ENCODE measurements around the gene LRRC28.

The LRRC28 gene

GRCh38 chr15:99433026-99433756 is 181.9 kb downstream of the LRRC28 start:
- in situ Hi-C loops (cut with HindIII; ENCODE audit: low sequenced_read_pairs): no loop called here

GRCh38 chr15:99433757-99434450 is 182.6 kb downstream of the LRRC28 start:
- in situ Hi-C loops (cut with HindIII; ENCODE audit: low sequenced_read_pairs): no loop called here

- in situ Hi-C loops (cut with HindIII; ENCODE audit: low sequenced_read_pairs): no loop called here
Measured at GRCh38 chr15:99434506-99435112, 183.3 kb downstream of the LRRC28 start.

- in situ Hi-C loops (cut with HindIII; ENCODE audit: low sequenced_read_pairs): no loop called here
Measured at GRCh38 chr15:99435113-99435695, 183.9 kb downstream of the LRRC28 start.

- in situ Hi-C loops (cut with HindIII; ENCODE audit: low sequenced_read_pairs): no loop called here
Measured at GRCh38 chr15:99435877-99436541, 184.7 kb downstream of the LRRC28 start.

GRCh38 chr15:99436542-99437314 is 185.4 kb downstream of the LRRC28 start:
- in situ Hi-C loops (cut with HindIII; ENCODE audit: low sequenced_read_pairs): no loop called here

GRCh38 chr15:99437315-99438223 is 186.3 kb downstream of the LRRC28 start:
- in situ Hi-C loops (cut with HindIII; ENCODE audit: low sequenced_read_pairs): no loop called here

GRCh38 chr15:99438224-99438585 is 186.9 kb downstream of the LRRC28 start:
- in situ Hi-C loops (cut with HindIII; ENCODE audit: low sequenced_read_pairs): no loop called here

- in situ Hi-C loops (cut with HindIII; ENCODE audit: low sequenced_read_pairs): no loop called here
Measured at GRCh38 chr15:99438691-99439523, 187.6 kb downstream of the LRRC28 start.

- in situ Hi-C loops (cut with HindIII; ENCODE audit: low sequenced_read_pairs): no loop called here
Measured at GRCh38 chr15:99439524-99439835, 188.2 kb downstream of the LRRC28 start.

- in situ Hi-C loops (cut with HindIII; ENCODE audit: low sequenced_read_pairs): no loop called here
Measured at GRCh38 chr15:99440029-99440428, 188.7 kb downstream of the LRRC28 start.
